OCI-LY7 (cell line): ENCODE measurements around the gene TBC1D5. TPM values are rescaled to one million over a fixed set of nuclear protein-coding genes. Genes with fewer than 3 reads are reported as not detected.

Source experiments
- BruUV-seq: library from RNA; stranded (reverse); fragments of 400-500 nt; replicated peaks from 2 replicates; lab custom pipeline; 2021; lab: Mats Ljungman, UMichigan
- CTCF ChIA-PET: fragments of 300-600 bp; sonication (Branson Sonifier 250); formaldehyde crosslinking; loops from one replicate; lab custom pipeline; 2022; ENCODE audit warnings: antibody characterized with exemption; ENCODE audit not compliant: unreplicated experiment; lab: Charles Lee
- POLR2A ChIA-PET: fragments of 300-600 bp; sonication (Branson Sonifier 250); formaldehyde crosslinking; loops from one replicate; lab custom pipeline; 2022; ENCODE audit warnings: antibody characterized with exemption; lab: Charles Lee
- DNase-seq: peaks from one replicate; pipeline ENCODE4 v3.0.0-alpha.2; 2015; ENCODE audit warnings: low spot score
- H2AFZ ChIP-seq: fragments of 200-600 bp; sonication (generic), shearing (Covaris generic); 2 replicates; pipeline ENCODE4 v1.6.1; 2014; ENCODE audit warnings: mild to moderate bottlenecking, antibody characterized with exemption, low read length, moderate library complexity
- H3K27ac ChIP-seq: fragments of 200-600 bp; sonication (generic); 2 replicates; pipeline ENCODE4 v1.5.1; 2014; ENCODE audit warnings: mixed run types, low read depth, mild to moderate bottlenecking, moderate library complexity, low read length, inconsistent platforms; ENCODE audit not compliant: poor library complexity, severe bottlenecking
- H3K36me3 ChIP-seq: fragments of 200-600 bp; sonication (generic); 2 replicates; pipeline ENCODE4 v1.6.1; 2014; ENCODE audit warnings: mild to moderate bottlenecking, antibody characterized with exemption, low read length, moderate library complexity, mixed read lengths; ENCODE audit not compliant: insufficient read depth
- H3K4me1 ChIP-seq: fragments of 200-600 bp; sonication (generic); 2 replicates; pipeline ENCODE4 v1.5.1; 2014; ENCODE audit warnings: mild to moderate bottlenecking, low read length; ENCODE audit not compliant: insufficient read depth, poor library complexity, severe bottlenecking
- H3K4me2 ChIP-seq: fragments of 200-600 bp; sonication (generic); 2 replicates; pipeline ENCODE4 v1.6.1; 2014; ENCODE audit warnings: mild to moderate bottlenecking, low read length
- H3K4me3 ChIP-seq: fragments of 200-600 bp; sonication (generic); 2 replicates; pipeline ENCODE4 v1.5.1; 2014; ENCODE audit warnings: mild to moderate bottlenecking, low read depth, low read length; ENCODE audit not compliant: poor library complexity, severe bottlenecking
- H3K79me2 ChIP-seq: fragments of 200-600 bp; sonication (generic); 2 replicates; pipeline ENCODE4 v1.6.1; 2016; ENCODE audit warnings: low read depth, mild to moderate bottlenecking, low read length, moderate library complexity, mixed read lengths; ENCODE audit not compliant: insufficient read depth
- H3K9me2 ChIP-seq: fragments of 200-600 bp; sonication (generic); 2 replicates; pipeline ENCODE4 v1.6.1; 2016; ENCODE audit warnings: mild to moderate bottlenecking, low read length, mixed read lengths; ENCODE audit not compliant: insufficient read depth
- H3K9me3 ChIP-seq: fragments of 200-600 bp; sonication (generic); 2 replicates; pipeline ENCODE4 v1.6.1; 2014; ENCODE audit warnings: mild to moderate bottlenecking, mixed run types, low read length, mixed read lengths
- H4K20me1 ChIP-seq: fragments of 200-600 bp; sonication (generic); 2 replicates; pipeline ENCODE4 v1.6.1; 2014; ENCODE audit warnings: mild to moderate bottlenecking, antibody characterized with exemption, low read length, moderate library complexity, mixed read lengths; ENCODE audit not compliant: insufficient read depth
- EZH2phosphoT487 ChIP-seq: fragments of 200-600 bp; sonication (generic); IDR thresholded peaks from 2 replicates; pipeline ENCODE4 v1.6.1; 2018; ENCODE audit warnings: low read depth, borderline replicate concordance, mild to moderate bottlenecking, mixed run types, antibody characterized with exemption, low read length, moderate library complexity, mixed read lengths
- intact Hi-C: fragments of 100-400 bp; cut with micrococcal nuclease; formaldehyde crosslinking; loops from one replicate; pipeline ENCODE4 v1.10.0; 2022; ENCODE audit not compliant: unreplicated experiment
- total RNA-seq, 2 experiments: library from RNA; depleted of rRNA in 1 of 2; stranded (reverse); fragments of >200 nt in 1 of 2; shearing (Covaris generic) in 1 of 2; gene quantifications; 2 replicates each; pipeline ENCODE4 v1.2.3, GENCODE V29; 2014 to 2022
- TF ChIP-seq, protein P1 (sequence below): fragments of 200-600 bp; sonication (generic); conservative IDR thresholded peaks from 2 replicates; pipeline ENCODE4 v1.5.1; 2014; ENCODE audit warnings: mild to moderate bottlenecking, antibody characterized with exemption, low read length, moderate library complexity, mixed read lengths

TBC1D5 gene
- total RNA-seq, 2 experiments from 2014 or later, result 78.5 to 82.4 TPM

DNA sequence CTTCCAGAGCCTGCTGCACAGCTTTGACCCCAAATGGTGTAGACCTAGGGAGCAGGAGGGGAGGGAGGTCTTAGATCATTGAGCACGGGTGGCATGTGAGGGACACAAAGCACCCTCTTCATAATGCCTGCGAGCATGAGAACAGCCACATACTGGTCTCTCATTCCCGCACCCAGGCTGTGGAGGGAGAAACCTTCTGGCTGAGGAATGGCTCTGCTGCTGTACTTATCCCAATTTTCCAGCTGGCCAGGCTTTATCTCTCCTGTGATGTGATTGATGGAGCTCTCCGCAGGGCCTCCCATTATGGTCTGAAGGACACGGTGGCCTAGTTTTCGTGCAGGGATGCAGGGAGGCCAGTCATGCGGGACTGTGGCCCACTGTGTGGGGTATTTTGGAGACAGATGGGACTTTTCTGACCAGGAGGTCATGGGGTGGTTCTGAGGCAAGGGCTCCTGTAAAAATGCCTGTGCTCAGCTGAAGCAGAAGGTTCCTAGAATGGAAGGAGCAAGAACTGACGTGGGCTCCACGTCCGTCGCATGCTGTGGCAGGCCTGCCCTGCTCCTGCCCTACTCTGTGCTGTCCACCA lies 606.2 kb downstream of the TBC1D5 start:
- DNase-seq, result no peak
- no peaks in the 10 kb centered on the region for H3K79me2 ChIP-seq
- H3K9me2 ChIP-seq, result no peaks in the 10 kb centered on the region
- ChIA-PET CTCF (no interaction called here), POLR2A (interaction anchor here (0.7 kb wide), 1 partner anchor 1239 kb away, joined by 3 read pairs; no protein-coding TSS in a partner anchor)
- intact Hi-C loops, result no loop called here
- peaks cover 5% of the 10 kb centered on the region for H3K4me1 ChIP-seq
- TF ChIP-seq, protein P1, sequence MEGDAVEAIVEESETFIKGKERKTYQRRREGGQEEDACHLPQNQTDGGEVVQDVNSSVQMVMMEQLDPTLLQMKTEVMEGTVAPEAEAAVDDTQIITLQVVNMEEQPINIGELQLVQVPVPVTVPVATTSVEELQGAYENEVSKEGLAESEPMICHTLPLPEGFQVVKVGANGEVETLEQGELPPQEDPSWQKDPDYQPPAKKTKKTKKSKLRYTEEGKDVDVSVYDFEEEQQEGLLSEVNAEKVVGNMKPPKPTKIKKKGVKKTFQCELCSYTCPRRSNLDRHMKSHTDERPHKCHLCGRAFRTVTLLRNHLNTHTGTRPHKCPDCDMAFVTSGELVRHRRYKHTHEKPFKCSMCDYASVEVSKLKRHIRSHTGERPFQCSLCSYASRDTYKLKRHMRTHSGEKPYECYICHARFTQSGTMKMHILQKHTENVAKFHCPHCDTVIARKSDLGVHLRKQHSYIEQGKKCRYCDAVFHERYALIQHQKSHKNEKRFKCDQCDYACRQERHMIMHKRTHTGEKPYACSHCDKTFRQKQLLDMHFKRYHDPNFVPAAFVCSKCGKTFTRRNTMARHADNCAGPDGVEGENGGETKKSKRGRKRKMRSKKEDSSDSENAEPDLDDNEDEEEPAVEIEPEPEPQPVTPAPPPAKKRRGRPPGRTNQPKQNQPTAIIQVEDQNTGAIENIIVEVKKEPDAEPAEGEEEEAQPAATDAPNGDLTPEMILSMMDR, result no peak
- TF ChIP-seq EZH2phosphoT487, result no peak
- no TSS peak for BruUV-seq
- no peak overlapping the region for H3K4me3 ChIP-seq
- no peak overlapping the region for H3K4me2 ChIP-seq
- no peaks in the 10 kb centered on the region for H3K36me3 ChIP-seq
- H3K27ac ChIP-seq, result no peak overlapping the region
- no peaks in the 10 kb centered on the region for H3K9me3 ChIP-seq
- no peak overlapping the region for H2AFZ ChIP-seq
- no peaks in the 10 kb centered on the region for H4K20me1 ChIP-seq

DNA sequence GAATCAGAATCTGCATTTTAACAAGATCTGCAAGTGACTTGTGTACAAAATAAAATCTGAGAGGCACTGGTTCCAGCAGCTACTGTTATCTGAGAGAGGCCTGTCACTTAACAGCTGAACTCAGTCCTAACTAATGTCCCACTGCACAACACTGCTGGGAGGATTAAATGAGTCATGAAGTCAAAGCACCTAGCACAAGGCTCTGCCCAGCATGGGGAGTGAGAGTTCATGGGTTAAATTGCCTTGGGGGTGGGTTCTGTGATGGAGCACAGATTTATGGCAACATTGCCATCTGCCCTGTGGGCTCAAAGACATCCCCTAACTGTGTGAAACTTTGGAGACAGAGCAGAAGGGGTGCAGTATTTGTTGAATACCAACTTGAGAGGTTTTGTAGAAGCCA lies 606.7 kb downstream of the TBC1D5 start:
- TF ChIP-seq, protein P1, result no peak
- TF ChIP-seq EZH2phosphoT487, result no peak
- no TSS peak for BruUV-seq
- no peak for DNase-seq
- Histone ChIP-seq H4K20me1 (no peaks in the 10 kb centered on the region), H3K9me2 (no peaks in the 10 kb centered on the region), H3K4me1 (peaks cover 5% of the 10 kb centered on the region), H3K79me2 (no peaks in the 10 kb centered on the region), H3K9me3 (no peaks in the 10 kb centered on the region), H3K4me3 (no peak overlapping the region), H2AFZ (no peak overlapping the region), H3K27ac (no peak overlapping the region), H3K4me2 (no peak overlapping the region), H3K36me3 (no peaks in the 10 kb centered on the region)
- intact Hi-C loops, result no loop called here
- POLR2A ChIA-PET, result interaction anchor here (0.7 kb wide), 1 partner anchor 1239 kb away, joined by 3 read pairs; no protein-coding TSS in a partner anchor
- CTCF ChIA-PET, result no interaction called here

DNA sequence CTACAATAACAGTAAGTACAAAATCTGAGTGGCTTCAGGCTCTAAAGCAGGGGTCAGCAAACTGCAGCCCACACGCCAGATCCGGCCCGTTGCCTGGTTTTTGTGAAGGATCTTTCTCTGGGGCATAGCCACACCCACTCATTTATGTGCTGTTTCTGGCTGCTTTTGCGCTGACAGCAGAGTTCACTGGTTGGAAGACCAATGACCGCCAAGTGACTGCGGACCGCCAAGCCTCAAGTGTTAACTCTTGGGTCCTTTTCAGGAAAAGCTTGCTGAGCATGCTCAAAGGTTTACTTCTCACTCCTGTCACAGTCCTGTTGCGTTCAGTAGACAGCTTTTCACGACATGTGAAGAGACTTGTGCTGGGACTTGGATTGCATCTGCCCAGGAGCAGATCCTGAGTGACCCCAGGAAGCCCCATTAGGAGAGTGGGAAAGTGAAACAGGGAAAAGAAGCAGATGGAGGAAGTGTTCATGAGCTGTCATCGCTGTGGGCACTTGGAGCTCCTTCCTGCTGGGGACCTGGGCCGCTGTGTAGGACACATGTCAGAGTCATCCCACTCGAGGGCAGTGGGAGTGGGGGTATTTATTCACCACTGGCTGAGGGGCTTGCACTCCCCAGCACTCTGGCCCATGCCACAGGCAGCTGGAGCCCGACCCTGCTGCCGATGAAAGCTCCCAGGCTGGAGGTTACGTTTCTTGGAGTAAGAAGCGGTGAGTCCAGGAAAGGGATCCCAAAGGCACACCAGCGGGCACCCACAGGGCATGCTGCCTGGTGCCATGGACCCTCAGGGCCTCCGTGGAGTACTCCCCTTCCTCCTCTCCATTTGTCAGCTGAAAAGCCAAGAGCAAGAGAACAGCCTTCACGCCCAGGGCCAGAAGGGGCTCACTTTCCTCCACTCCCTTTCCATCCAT lies 608.5 kb downstream of the TBC1D5 start:
- ChIA-PET CTCF (no interaction called here), POLR2A (no interaction called here)
- H3K4me2 ChIP-seq, result no peak overlapping the region
- no peaks in the 10 kb centered on the region for H3K36me3 ChIP-seq
- H3K27ac ChIP-seq, result no peak overlapping the region
- TF ChIP-seq EZH2phosphoT487, result no peak
- TF ChIP-seq, protein P1, result no peak
- H2AFZ ChIP-seq, result no peak overlapping the region
- H4K20me1 ChIP-seq, result no peaks in the 10 kb centered on the region
- H3K9me2 ChIP-seq, result no peaks in the 10 kb centered on the region
- H3K4me1 ChIP-seq, result no peaks in the 10 kb centered on the region
- no peak for DNase-seq
- no peaks in the 10 kb centered on the region for H3K9me3 ChIP-seq
- no peak overlapping the region for H3K4me3 ChIP-seq
- H3K79me2 ChIP-seq, result no peaks in the 10 kb centered on the region
- intact Hi-C loops, result no loop called here
- BruUV-seq, result no TSS peak
